ENCODE results near the gene MEGF11.

Gene MEGF11

DNA sequence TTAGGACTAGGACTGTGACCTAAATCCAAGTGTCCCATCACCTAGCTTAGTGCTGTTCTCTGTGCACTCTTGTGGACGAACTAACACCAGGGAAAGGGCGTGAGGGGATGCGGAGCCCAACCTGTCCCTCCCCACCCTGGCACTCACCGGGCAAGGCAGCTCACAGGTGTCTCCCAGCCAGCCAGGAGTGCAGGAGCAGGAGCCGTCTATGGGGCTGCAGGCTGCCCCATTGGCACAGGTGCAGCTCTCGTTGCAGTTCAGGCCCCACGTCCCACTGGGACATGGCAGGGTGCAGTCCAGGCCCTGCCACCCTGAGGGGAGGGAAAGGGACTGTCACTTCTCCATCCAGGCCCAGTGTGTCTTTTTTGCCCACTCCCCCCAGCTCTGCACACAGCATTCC, 324.0 kb downstream of the MEGF11 start:
- no peak for FAIRE-seq

DNA sequence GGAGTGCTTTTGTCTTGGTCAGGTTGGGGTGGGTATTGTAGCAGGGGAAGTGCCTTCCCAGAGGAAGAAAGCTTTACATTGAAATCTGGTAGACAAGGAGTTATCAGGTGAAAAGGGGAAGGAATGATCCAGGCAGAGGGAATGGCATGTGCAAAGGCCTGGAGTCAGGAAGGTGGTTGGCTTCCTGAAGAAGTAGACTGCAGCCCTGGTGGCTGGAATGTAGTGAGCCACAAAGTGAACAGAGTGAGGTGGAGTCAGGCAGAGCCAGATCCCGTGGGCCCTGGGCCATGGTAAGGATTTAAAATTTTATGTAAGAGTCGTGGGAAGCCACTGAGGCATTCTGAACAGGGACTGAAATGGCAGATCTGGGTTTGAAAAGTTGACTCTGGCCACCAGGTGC, 326.0 kb downstream of the MEGF11 start:
- FAIRE-seq = no peak

GRCh38 chr15:65926899-65927298, 326.7 kb downstream of the MEGF11 start:
- no peak for FAIRE-seq

- FAIRE-seq = no peak
Measured at GRCh38 chr15:65926459-65926858, 327.1 kb downstream of the MEGF11 start.

DNA sequence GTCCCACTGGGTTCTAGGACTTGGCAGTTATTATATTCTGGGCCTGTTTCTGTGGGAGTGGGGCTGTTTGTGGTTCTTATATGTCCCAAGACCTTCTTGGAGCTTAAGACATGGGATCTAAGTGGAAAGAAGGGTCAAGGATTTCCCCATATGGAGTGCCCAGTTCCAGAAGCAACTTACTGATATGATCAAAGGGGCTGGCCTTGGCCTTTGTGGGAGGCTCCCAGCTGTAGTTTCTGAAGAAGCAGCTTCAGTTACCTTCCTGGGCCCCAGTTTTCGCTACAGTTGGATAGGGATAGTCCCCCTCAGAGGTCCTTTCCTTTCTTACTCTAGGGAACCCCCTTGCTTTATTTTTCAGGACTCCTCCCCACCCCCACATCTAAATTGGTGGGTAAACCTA, 328.2 kb downstream of the MEGF11 start:
- FAIRE-seq = no peak

DNA sequence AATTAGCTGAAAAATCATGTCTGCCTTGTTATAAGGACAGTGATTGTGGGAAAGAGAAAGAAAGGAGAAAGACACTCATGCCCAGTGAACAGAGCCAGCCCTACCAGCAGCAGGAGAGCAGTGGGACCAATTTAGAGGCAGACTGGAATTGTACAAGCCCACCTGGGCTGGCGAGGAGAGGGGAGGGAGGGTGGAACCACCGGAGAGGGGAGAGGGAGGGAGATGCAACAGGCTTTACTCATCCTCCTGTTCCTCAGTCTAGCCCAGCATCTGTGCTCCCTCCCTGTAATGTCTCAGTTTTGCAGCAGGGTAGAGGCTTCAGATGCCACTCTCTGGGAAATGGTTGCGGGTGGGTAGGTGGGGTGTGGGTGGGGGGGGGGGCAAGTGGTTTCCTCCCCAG, 329.5 kb downstream of the MEGF11 start:
- FAIRE-seq = no peak

- FAIRE-seq = no peak
Measured at GRCh38 chr15:65923264-65923663, 330.3 kb downstream of the MEGF11 start.

DNA sequence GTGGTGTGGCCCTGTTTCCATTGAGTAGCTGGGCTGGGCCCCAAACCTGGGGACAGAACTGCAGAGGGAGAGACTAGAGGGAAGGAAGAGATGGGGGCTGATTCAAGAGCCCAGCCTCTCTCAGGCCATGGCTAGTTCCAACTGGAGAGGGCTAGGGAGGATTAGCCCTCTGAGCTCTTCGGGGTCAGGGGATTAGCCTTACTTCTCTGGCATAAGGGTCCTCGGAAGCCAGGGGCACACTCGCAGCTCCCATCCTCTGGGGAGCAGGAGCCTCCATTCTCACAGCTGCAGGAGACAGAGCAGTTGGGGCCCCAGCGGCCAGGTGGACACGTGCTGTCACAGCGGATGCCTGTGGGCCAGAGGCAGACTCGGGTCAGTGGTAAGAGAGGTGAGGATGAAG, 330.9 kb downstream of the MEGF11 start:
- no peak for FAIRE-seq

GRCh38 chr15:65921780-65922179, 331.8 kb downstream of the MEGF11 start:
- FAIRE-seq = no peak

DNA sequence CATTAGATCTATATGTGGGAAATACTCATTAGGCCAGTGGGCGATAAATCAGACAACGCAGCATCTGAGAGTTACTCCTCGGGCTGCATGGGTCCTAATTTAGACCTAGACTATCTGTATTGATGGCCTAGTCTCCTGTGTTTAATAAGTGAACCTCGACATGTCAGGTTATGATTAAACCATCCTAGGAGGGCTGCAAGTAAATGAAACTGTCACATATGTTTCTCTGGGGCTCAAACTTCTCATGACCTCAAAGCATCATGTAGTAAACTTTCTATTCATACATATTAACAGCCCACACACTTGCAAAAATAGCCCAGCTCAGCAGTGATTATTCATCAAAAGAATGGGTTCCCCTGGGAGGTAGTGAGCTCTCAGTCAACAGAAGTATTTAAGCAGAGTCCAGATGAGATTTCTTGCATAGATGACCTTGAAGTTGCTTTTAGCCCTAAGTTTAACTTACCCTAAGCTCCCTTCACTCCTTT, 332.7 kb downstream of the MEGF11 start:
- FAIRE-seq = no peak

DNA sequence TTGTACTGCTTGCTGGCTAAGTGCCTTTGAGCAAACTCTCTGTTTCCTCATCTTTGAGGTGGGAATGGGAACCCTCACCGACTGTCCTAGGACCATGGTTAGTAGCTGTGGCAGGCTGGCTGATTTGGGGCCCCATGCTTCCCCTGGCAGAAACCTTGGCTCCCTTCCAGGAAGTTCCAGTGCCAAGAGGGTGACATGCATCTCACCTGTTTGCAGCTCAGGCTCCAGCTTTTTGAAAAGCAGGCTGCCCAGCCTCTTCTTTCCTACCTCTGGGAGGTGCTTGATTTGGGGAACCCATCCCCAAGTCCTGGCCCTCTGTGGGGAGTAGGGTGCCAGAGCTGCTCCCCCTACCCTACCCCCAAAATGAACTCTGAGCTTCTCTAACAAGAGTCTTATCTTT, 333.4 kb downstream of the MEGF11 start:
- no peak for FAIRE-seq

DNA sequence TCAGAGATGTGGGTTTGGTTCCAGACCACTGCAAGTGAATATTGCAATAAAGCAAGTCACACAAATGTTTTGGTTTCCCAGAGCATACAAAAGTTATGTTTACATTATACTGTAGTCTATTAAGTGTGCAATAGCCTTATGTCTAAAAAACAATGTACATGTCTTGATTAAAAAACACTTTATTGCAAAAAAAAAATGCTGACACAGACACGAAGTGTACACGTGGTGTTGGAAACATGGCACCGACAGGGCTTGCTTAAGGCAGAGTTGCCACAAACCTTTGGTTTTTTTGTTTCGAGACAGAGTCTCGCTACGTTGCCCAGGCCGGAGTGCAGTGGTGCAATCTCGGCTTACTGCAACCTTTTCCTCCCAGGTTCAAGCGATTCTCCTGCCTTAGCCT, 334.2 kb downstream of the MEGF11 start:
- FAIRE-seq = no peak

DNA sequence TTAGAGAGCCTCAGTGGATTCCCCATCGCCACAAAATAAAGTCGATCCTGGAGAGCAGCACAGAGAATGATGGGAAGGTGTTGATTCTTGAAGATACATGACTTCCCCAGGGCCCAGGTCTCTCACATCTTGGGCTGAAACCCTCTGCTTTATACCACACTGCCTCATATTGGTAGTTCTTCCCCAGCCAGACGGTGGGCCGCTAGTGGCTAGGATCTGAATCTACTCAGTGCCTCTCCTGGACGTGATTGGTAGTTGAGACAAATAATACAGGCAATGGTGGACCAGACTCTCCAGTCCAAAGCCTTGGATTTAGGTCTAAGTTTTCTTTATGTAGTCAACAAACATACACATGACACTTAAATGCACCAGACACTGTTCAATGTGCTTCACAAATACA, 334.6 kb downstream of the MEGF11 start:
- no peak for FAIRE-seq

DNA sequence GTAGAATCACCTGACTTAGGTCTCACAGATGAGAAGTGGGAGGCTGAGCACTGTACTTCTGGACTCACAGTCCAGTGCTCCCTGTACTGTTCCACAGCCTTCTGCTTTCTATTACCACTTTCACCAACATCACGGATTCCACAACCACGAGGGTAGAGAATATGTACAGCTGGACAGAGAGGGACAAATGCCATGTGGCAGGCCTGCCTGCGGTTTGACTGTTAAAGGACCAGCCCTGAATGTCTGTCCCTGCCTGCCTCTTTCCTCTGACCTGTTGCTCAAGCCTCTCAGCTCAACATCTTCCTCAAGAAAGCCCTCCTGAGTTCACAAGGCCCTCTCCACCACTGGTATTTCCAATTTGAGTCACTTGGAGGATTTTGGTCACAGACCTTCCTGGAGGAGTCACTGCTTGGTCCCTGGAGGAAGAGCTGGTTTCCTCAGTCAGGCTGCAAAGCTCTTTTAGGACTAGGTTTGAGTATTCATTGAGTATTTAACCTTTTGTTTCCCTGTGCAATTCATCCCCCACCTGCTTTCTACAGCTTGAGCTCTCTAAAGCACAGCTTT, 335.1 kb downstream of the MEGF11 start:
- no peak for FAIRE-seq

DNA sequence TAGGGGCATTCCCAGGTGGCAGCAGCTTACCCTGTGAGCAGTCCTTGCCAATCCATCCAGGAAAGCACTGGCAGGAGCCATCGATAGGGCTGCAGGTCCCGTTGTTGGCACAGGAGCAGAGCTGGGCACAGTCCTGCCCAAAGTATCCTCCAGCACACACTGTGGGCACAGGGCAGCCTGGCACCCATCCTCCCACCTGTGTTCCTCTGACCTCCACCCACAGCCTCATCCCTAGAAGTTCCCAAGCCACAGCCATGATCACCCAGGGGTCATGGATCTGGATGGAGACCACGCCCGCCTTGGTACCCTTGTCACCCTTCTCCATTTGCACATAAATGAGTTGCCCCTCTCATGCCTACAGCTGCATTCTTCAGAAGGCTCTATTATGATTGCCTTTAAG, 335.6 kb downstream of the MEGF11 start:
- no peak for FAIRE-seq

DNA sequence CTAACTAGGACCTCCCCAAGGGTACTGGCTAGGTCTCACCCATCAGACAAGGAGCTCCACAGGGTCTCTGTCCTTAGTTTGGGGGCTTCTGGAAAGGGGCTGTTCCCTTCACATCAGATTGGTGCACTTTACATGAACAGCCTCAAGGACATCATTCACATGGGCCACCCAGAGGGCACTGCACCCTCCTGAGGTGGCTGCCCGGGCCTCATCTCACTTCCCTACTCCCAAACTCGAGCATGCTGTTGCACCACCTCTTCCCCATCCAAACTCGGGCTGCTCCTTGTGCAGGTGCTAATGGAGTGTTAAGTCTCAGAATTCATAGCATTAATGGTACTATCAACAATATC, 336.2 kb downstream of the MEGF11 start:
- FAIRE-seq = no peak

DNA sequence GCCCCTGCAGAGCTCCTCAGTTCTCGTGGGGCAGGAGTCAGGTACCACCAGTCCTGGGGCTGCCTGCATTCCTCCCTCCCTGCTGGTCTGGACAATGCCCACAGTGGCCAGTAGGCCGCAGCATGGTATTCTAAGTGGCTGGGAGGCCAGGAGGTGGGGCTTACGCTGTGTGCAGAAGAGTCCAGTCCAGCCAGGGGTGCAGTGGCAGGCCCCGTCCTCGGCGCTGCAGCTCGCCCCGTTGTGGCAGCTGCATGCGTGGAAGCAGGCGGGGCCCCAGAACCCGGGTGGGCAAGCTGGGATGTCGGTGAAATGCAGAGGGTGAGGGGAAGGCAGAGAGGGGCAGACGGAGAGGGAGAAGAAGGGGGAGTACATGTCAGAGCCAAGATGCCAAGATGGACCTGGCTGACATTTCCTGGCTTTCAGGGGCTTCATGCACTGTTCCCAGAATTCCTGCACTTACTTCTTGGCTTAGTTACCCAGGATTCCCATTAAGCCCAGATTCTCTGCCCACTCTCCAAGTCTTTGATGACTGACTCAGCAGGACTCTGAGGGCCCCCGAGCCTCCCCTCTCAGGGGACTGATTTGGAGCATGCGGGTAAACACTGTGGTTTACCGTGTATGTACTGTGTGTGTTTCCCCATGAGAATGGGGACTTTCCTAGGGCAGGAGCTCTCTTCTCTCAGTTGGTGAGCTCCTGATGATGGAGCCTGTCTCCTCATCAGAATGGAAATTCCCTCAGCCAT, 336.7 kb downstream of the MEGF11 start:
- no peak for FAIRE-seq

DNA sequence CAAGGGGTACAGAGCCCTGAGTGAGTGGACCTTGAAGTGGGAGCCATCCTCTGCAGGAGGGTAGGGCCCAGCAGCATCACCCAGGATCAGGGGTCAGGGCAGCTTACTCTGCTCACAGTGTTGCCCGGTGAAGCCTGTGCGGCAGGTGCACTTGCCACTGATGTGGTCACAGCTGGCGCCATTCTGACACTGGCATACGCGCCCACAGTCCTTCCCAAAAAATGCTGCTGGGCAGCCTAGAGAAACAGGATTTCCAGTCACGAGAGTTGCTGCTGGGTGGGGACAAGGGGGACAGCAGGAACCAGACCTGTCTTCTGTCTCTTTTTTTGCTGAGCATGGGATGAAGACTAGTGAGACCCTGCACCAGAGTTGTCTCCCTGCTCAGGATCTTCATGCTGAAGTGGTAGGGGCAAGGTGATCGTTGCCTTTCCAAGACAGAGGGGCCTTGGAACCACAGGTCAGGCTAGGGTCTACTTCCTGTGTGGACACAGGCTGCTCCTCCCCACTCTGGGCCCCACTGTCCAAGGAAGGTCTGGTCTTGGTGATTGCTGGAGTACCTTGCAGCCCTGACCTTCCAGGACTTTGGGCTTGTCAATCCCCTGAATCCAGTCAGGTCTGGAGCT, 337.4 kb downstream of the MEGF11 start:
- no peak for FAIRE-seq

- FAIRE-seq = no peak
Measured at GRCh38 chr15:65914981-65915925, 338.3 kb downstream of the MEGF11 start.

- FAIRE-seq = no peak
Measured at GRCh38 chr15:65914386-65914785, 339.2 kb downstream of the MEGF11 start.

GRCh38 chr15:65913631-65914199, 339.8 kb downstream of the MEGF11 start:
- FAIRE-seq = no peak

- no peak for FAIRE-seq
Measured at GRCh38 chr15:65912235-65912634, 341.3 kb downstream of the MEGF11 start.

DNA sequence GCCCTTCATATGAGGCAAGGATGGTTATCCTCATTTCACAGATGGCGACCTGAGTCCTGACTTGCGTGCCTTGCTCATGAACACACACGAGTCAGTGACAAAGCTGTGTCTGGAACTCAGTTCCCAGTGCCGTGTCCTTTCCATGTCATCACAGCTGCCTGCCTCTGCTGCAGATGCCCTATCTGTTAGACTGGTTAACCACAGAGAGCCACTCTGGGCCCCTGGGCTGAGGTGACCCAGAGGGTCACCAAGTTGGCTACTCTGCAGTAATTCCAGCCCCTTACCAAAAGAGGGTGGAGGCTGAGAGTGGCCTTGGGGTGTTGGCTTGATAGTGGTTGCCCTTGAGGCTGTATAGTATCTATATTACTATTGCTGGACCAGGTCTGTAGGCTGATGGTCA, 343.2 kb downstream of the MEGF11 start:
- no peak for FAIRE-seq

Data from A204.1 (cell line).